H9 (cell line): Measurements from ENCODE around the gene STON2. TPM values are rescaled to one million over a fixed set of nuclear protein-coding genes. Genes with fewer than 3 reads are reported as not detected.

ENCODE experiments used
- DNase-seq: peaks from one replicate; pipeline ENCODE4 v3.0.0-alpha.2; 2017
- H2AFZ ChIP-seq: one replicate; pipeline ENCODE4 v1.6.1; 2013; ENCODE audit warnings: mild to moderate bottlenecking, low read length, control low read depth, moderate library complexity
- H2AK5ac ChIP-seq: 2 replicates; pipeline ENCODE4 v1.6.1; 2013; ENCODE audit warnings: low read length, control low read depth, mixed read lengths; ENCODE audit not compliant: insufficient read length
- H2BK120ac ChIP-seq: one replicate; pipeline ENCODE4 v1.6.1; 2013; ENCODE audit warnings: low read depth, mild to moderate bottlenecking, low read length, control low read depth, inconsistent platforms; ENCODE audit not compliant: poor library complexity, severe bottlenecking
- H2BK12ac ChIP-seq: 2 replicates; pipeline ENCODE4 v1.6.1; 2013; ENCODE audit warnings: low read length, control low read depth, mixed read lengths, low read depth; ENCODE audit not compliant: insufficient read length
- H2BK15ac ChIP-seq: 2 replicates; pipeline ENCODE4 v1.6.1; 2013; ENCODE audit warnings: low read depth, low read length, control low read depth
- H2BK20ac ChIP-seq: one replicate; pipeline ENCODE4 v1.6.1; 2013; ENCODE audit warnings: low read depth, mild to moderate bottlenecking, low read length, control low read depth, inconsistent platforms; ENCODE audit not compliant: poor library complexity, severe bottlenecking
- H2BK5ac ChIP-seq: 2 replicates; pipeline ENCODE4 v1.6.1; 2013; ENCODE audit warnings: low read length, control low read depth, mixed read lengths; ENCODE audit not compliant: insufficient read length
- H3K14ac ChIP-seq: 2 replicates; pipeline ENCODE4 v1.6.1; 2013; ENCODE audit warnings: low read length, control low read depth; ENCODE audit not compliant: insufficient read depth
- H3K18ac ChIP-seq: 2 replicates; pipeline ENCODE4 v1.6.1; 2013; ENCODE audit warnings: low read depth, mild to moderate bottlenecking, mixed read lengths, low read length, control low read depth; ENCODE audit not compliant: insufficient read length
- H3K23ac ChIP-seq: 2 replicates; pipeline ENCODE4 v1.6.1; 2013; ENCODE audit warnings: low read length, control low read depth, mixed read lengths, low read depth; ENCODE audit not compliant: insufficient read length
- H3K23me2 ChIP-seq: 2 replicates; pipeline ENCODE4 v1.6.1; 2013; ENCODE audit warnings: low read depth, mild to moderate bottlenecking, mixed read lengths, low read length, control low read depth; ENCODE audit not compliant: insufficient read length, poor library complexity, severe bottlenecking
- H3K27ac ChIP-seq: 2 replicates; pipeline ENCODE4 v1.5.1; 2013; ENCODE audit warnings: low read length, control low read depth, mixed read lengths, low read depth; ENCODE audit not compliant: insufficient read length
- H3K27me3 ChIP-seq: 2 replicates; pipeline ENCODE4 v1.6.1; 2013; ENCODE audit warnings: low read length, control low read depth, inconsistent platforms; ENCODE audit not compliant: insufficient read depth
- H3K4ac ChIP-seq: 2 replicates; pipeline ENCODE4 v1.6.1; 2013; ENCODE audit warnings: low read depth, mild to moderate bottlenecking, control low read depth, inconsistent platforms, low read length, moderate library complexity
- H3K4me1 ChIP-seq: 2 replicates; pipeline ENCODE4 v1.6.1; 2013; ENCODE audit warnings: low read length, control low read depth, inconsistent platforms; ENCODE audit not compliant: insufficient read depth
- H3K4me2 ChIP-seq: 2 replicates; pipeline ENCODE4 v1.6.1; 2013; ENCODE audit warnings: low read length, control low read depth, mixed read lengths; ENCODE audit not compliant: insufficient read length, insufficient read depth
- H3K56ac ChIP-seq: 2 replicates; pipeline ENCODE4 v1.6.1; 2013; ENCODE audit warnings: low read depth, mild to moderate bottlenecking, mixed read lengths, low read length, control low read depth; ENCODE audit not compliant: insufficient read length
- H3K79me1 ChIP-seq: 2 replicates; pipeline ENCODE4 v1.6.1; 2013; ENCODE audit warnings: low read depth, mild to moderate bottlenecking, moderate library complexity, low read length, control low read depth, inconsistent platforms; ENCODE audit not compliant: insufficient read depth, poor library complexity, severe bottlenecking
- H3K79me2 ChIP-seq: 2 replicates; pipeline ENCODE4 v1.6.1; 2013; ENCODE audit warnings: low read length, control low read depth, inconsistent platforms; ENCODE audit not compliant: insufficient read depth
- H3K9ac ChIP-seq: 2 replicates; pipeline ENCODE4 v1.6.1; 2013; ENCODE audit warnings: low read length, control low read depth, mixed read lengths; ENCODE audit not compliant: insufficient read length; ENCODE audit errors: extremely low read depth
- H3K9me3 ChIP-seq: one replicate; pipeline ENCODE4 v1.6.1; 2013; ENCODE audit warnings: low read depth, low read length, inconsistent platforms; ENCODE audit not compliant: control insufficient read depth
- H3T11ph ChIP-seq: one replicate; pipeline ENCODE4 v1.6.1; 2013; ENCODE audit warnings: mild to moderate bottlenecking, low read length, control low read depth, inconsistent platforms
- H4K20me1 ChIP-seq: one replicate; pipeline ENCODE4 v1.6.1; 2013; ENCODE audit not compliant: control insufficient read depth, insufficient read length, insufficient read depth
- H4K5ac ChIP-seq: 2 replicates; pipeline ENCODE4 v1.6.1; 2013; ENCODE audit warnings: low read depth, mild to moderate bottlenecking, mixed read lengths, low read length, control low read depth; ENCODE audit not compliant: insufficient read length
- H4K8ac ChIP-seq: replicated peaks from 2 replicates; pipeline ENCODE4 v1.6.1; 2013; ENCODE audit warnings: low read length, control low read depth, mixed read lengths, low read depth; ENCODE audit not compliant: insufficient read length
- H4K91ac ChIP-seq: 2 replicates; pipeline ENCODE4 v1.6.1; 2013; ENCODE audit warnings: low read depth, mild to moderate bottlenecking, moderate library complexity, mixed read lengths, low read length, control low read depth; ENCODE audit not compliant: insufficient read length
- H3K27ac Mint-ChIP-seq, 3 experiments: 2 replicates in 2 of 3; 3 replicates in 1 of 3; pipeline ENCODE4 v1.8.0; 2020 to 2021; ENCODE audit warnings: mixed read lengths in 3 of 3, mild to moderate bottlenecking in 1 of 3, moderate library complexity in 1 of 3
- H3K27me3 Mint-ChIP-seq: 2 replicates; pipeline ENCODE4 v1.8.0; 2021; ENCODE audit warnings: low read depth, mild to moderate bottlenecking, moderate library complexity, mixed read lengths
- H3K36me3 Mint-ChIP-seq, 3 experiments: 2 replicates in 2 of 3; 3 replicates in 1 of 3; pipeline ENCODE4 v1.8.0; 2020 to 2021; ENCODE audit warnings: low read depth in 3 of 3, mixed read lengths in 3 of 3; ENCODE audit not compliant: insufficient read depth in 1 of 3
- H3K4me1 Mint-ChIP-seq, 2 experiments: 2 replicates each; pipeline ENCODE4 v1.8.0; 2020; ENCODE audit warnings: mixed read lengths in 2 of 2
- H3K4me3 Mint-ChIP-seq, 2 experiments: 2 replicates in 1 of 2; 3 replicates in 1 of 2; pipeline ENCODE4 v1.8.0; 2020 to 2021; ENCODE audit warnings: mild to moderate bottlenecking in 2 of 2, mixed read lengths in 2 of 2, moderate library complexity in 1 of 2
- H3K9me3 Mint-ChIP-seq, 2 experiments: 2 replicates in 1 of 2; 3 replicates in 1 of 2; pipeline ENCODE4 v1.8.0; 2020; ENCODE audit warnings: mild to moderate bottlenecking in 2 of 2, mixed read lengths in 2 of 2, moderate library complexity in 1 of 2
- CTCF ChIP-seq: fragments of 200-600 bp; sonication (generic); conservative IDR thresholded peaks from 3 replicates; pipeline ENCODE4 v1.8.0; 2021; ENCODE audit warnings: antibody characterized with exemption, mild to moderate bottlenecking
- WGBS: extraction: QIAGEN DNeasy Blood & Tissue Kit; methylation state at CpG from one replicate; pipeline ENCODE4 v1.1.7; 2013; ENCODE audit warnings: missing lambda C conversion rate, low lambda C conversion rate, mixed read lengths; ENCODE audit not compliant: insufficient read length; ENCODE audit errors: extremely low coverage; 5-methylcytosine and 5-hydroxymethylcytosine counted together
- total RNA-seq: library from RNA; stranded (reverse); gene quantifications from 2 replicates; pipeline ENCODE4 v1.2.1, GENCODE V29; 2021

STON2 gene
- total RNA-seq, 1 experiment from 2014 or later, result 62.9 TPM

- Histone ChIP-seq H2BK5ac (no peak overlapping the region), H4K5ac (no peak overlapping the region), H3K27me3 (no peaks in the 10 kb centered on the region), H2BK15ac (no peak overlapping the region), H2BK120ac (no peak overlapping the region), H3K14ac (no peak overlapping the region), H2AK5ac (no peak overlapping the region), H3K23me2 (peaks cover 4% of the 10 kb centered on the region), H2BK20ac (no peak overlapping the region), H4K91ac (no peak overlapping the region), H3K27ac (no peak overlapping the region), H3T11ph (no peak overlapping the region), H3K79me1 (peaks cover 7% of the 10 kb centered on the region), H3K9me3 (no peaks in the 10 kb centered on the region), H4K8ac (no peak overlapping the region), H3K9ac (no peak overlapping the region), H3K56ac (no peak overlapping the region), H3K23ac (no peak overlapping the region), H4K20me1 (no peaks in the 10 kb centered on the region), H3K4me1 (peaks cover 14% of the 10 kb centered on the region), H3K4ac (no peak overlapping the region), H3K79me2 (no peaks in the 10 kb centered on the region), H3K18ac (no peak overlapping the region), H2AFZ (no peak overlapping the region), H2BK12ac (no peak overlapping the region), H3K4me2 (no peak overlapping the region)
- Mint-ChIP-seq H3K27ac (no peak overlapping the region), H3K36me3 (no peaks in the 10 kb centered on the region; a peak in 2 of 7 replicates), H3K9me3 (no peaks in the 10 kb centered on the region), H3K27me3 (no peaks in the 10 kb centered on the region), H3K4me1 (peaks cover 43 to 49% of the 10 kb centered on the region in 2 experiments), H3K4me3 (no peak overlapping the region)
- whole genome bisulfite sequencing, result no CpG with 5 or more reads among the region's 2 CpGs
- no peak for TF ChIP-seq CTCF
- DNase-seq, result no peak
Observed at GRCh38 chr14:81326451-81326850, 73.7 kb downstream of the STON2 start.
